ENCODE results near the gene CYS1.

The CYS1 gene

DNA sequence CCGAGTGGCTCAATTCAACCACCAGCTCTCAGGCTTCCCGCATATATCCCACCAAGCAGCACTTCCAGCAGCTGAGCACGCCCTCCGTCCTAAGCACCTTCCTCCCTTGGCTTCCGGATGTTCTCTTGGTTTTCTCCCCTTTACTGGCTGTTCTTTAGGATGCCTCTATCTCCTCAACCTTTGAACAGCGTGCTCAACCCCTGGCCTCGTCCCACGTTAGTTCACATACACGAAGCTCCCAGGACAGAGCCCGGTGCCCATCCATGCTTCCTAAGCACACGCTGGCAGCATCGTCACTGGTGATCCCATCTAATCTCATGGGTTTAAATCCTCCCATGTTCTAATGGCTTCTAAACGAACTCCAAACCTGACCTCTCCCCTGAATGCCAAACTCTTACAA lies 3.7 kb downstream of the CYS1 start:
- Histone ChIP-seq H3K9ac (ENCODE audit: insufficient read length, low read depth) (no peak overlapping the region), H3K27me3 (ENCODE audit: insufficient read depth, insufficient read length) (peaks cover 32% of the 10 kb centered on the region), H3K4me1 (ENCODE audit: insufficient read depth, insufficient read length) (peaks cover 3% of the 10 kb centered on the region), H3K36me3 (ENCODE audit: insufficient read depth, insufficient read length, low read length) (no peaks in the 10 kb centered on the region), H3K9me3 (ENCODE audit: insufficient read depth, low read length) (no peaks in the 10 kb centered on the region), H3K4me3 (ENCODE audit: insufficient read length, low read depth) (no peak overlapping the region)
- no peak for DNase-seq (ENCODE audit: low read depth, low spot score)
- TF ChIP-seq ZNF274 (IDR thresholded peaks at IDR 0.05; ENCODE audit: low read depth, low read length) (no peak), YY1 (IDR thresholded peaks at IDR 0.05; ENCODE audit: insufficient read depth, insufficient read length) (no peak), SUZ12 (IDR thresholded peaks at IDR 0.05; ENCODE audit: extremely low read depth, insufficient read depth, insufficient read length) (no peak)

DNA sequence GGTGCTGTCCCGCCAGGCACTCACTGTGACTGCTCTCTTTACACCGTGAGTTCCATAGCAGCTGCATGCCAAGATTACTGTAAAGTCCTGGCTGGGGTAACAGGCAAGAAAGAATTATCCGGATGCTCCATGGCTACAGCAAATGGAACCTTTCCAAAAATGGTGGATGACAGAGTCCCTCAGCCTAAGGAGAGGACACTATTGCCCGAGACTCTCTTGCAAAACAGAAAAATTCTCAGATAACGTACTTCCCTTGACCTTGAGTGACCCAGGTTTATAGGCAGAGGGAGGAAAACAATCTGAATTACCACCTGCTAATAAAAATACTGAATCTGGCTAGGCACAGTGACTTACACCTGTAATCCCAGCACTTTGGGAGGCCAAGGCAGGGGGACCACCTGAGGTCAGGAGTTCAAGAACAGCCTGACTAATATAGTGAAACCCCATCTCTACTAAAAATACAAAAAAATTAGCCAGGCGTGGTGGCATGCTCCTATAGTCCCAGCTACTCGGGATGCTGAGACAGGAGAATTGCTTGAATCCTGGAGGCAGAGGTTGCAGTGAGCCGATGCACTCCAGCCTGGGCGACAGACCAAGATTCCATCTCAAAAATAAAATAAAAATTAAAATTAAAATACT lies 4.5 kb downstream of the CYS1 start:
- DNase-seq (ENCODE audit: low read depth, low spot score) = no peak
- Histone ChIP-seq H3K36me3 (ENCODE audit: insufficient read depth, insufficient read length, low read length) (no peaks in the 10 kb centered on the region), H3K9ac (ENCODE audit: insufficient read length, low read depth) (no peak overlapping the region), H3K4me1 (ENCODE audit: insufficient read depth, insufficient read length) (peaks cover 3% of the 10 kb centered on the region), H3K27me3 (ENCODE audit: insufficient read depth, insufficient read length) (peaks cover 25% of the 10 kb centered on the region), H3K4me3 (ENCODE audit: insufficient read length, low read depth) (no peak overlapping the region), H3K9me3 (ENCODE audit: insufficient read depth, low read length) (no peaks in the 10 kb centered on the region)
- TF ChIP-seq SUZ12 (IDR thresholded peaks at IDR 0.05; ENCODE audit: extremely low read depth, insufficient read depth, insufficient read length) (no peak), ZNF274 (IDR thresholded peaks at IDR 0.05; ENCODE audit: low read depth, low read length) (no peak), YY1 (IDR thresholded peaks at IDR 0.05; ENCODE audit: insufficient read depth, insufficient read length) (no peak)

DNA sequence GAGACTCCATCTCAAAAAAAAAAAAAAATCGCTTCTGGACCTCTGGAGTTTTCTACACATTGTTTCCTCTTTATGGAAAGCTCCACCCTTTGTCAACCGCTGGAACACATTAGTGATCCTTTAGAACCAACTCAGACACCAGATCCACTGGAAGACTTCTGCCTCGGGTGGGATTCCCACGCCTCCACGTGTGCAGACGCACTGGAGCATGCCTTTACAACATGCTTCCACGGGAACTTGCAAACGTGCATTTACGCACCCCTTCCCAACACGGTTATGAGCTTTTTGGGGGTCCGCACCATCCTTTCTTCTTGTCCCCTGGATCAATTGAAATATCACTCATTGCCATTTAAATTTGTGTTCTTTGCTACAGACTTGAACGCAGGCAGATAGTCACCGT lies 5.1 kb downstream of the CYS1 start:
- no peak overlapping the region for H3K4me3 ChIP-seq (ENCODE audit: insufficient read length, low read depth)
- H3K27me3 ChIP-seq (ENCODE audit: insufficient read depth, insufficient read length) = peaks cover 23% of the 10 kb centered on the region
- TF ChIP-seq YY1 (IDR thresholded peaks at IDR 0.05; ENCODE audit: insufficient read depth, insufficient read length) (no peak), ZNF274 (IDR thresholded peaks at IDR 0.05; ENCODE audit: low read depth, low read length) (no peak), SUZ12 (IDR thresholded peaks at IDR 0.05; ENCODE audit: extremely low read depth, insufficient read depth, insufficient read length) (no peak)
- DNase-seq (ENCODE audit: low read depth, low spot score) = no peak
- H3K4me1 ChIP-seq (ENCODE audit: insufficient read depth, insufficient read length) = peaks cover 3% of the 10 kb centered on the region
- H3K9me3 ChIP-seq (ENCODE audit: insufficient read depth, low read length) = no peaks in the 10 kb centered on the region
- no peaks in the 10 kb centered on the region for H3K36me3 ChIP-seq (ENCODE audit: insufficient read depth, insufficient read length, low read length)
- H3K9ac ChIP-seq (ENCODE audit: insufficient read length, low read depth) = no peak overlapping the region

DNA sequence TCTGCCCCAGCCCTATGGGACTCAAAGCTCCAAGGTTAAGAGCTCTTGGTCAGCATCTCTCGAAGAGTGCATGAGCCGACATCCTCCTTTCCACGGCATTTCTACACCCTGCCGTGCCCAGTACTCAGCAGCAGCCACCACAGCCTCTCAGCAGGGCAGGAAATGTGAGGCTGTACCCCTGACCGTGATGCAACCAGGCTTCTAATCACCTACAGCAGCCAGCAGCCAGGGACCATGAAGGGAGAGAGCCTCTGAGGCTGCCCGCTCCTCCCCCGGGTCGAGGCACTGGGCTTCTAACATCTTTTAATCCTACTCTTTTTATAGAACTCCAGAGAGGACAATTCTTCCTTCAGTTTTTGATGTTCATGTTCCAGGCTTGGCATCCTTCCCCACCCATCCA lies 6.5 kb downstream of the CYS1 start:
- Histone ChIP-seq H3K27me3 (ENCODE audit: insufficient read depth, insufficient read length) (peaks cover 15% of the 10 kb centered on the region), H3K4me3 (ENCODE audit: insufficient read length, low read depth) (no peak overlapping the region), H3K9me3 (ENCODE audit: insufficient read depth, low read length) (no peaks in the 10 kb centered on the region), H3K36me3 (ENCODE audit: insufficient read depth, insufficient read length, low read length) (no peaks in the 10 kb centered on the region), H3K9ac (ENCODE audit: insufficient read length, low read depth) (no peak overlapping the region), H3K4me1 (ENCODE audit: insufficient read depth, insufficient read length) (peaks cover 3% of the 10 kb centered on the region)
- no peak for TF ChIP-seq YY1 (IDR thresholded peaks at IDR 0.05; ENCODE audit: insufficient read depth, insufficient read length)
- no peak for TF ChIP-seq ZNF274 (IDR thresholded peaks at IDR 0.05; ENCODE audit: low read depth, low read length)
- TF ChIP-seq SUZ12 (IDR thresholded peaks at IDR 0.05; ENCODE audit: extremely low read depth, insufficient read depth, insufficient read length) = no peak
- DNase-seq (ENCODE audit: low read depth, low spot score) = no peak

DNA sequence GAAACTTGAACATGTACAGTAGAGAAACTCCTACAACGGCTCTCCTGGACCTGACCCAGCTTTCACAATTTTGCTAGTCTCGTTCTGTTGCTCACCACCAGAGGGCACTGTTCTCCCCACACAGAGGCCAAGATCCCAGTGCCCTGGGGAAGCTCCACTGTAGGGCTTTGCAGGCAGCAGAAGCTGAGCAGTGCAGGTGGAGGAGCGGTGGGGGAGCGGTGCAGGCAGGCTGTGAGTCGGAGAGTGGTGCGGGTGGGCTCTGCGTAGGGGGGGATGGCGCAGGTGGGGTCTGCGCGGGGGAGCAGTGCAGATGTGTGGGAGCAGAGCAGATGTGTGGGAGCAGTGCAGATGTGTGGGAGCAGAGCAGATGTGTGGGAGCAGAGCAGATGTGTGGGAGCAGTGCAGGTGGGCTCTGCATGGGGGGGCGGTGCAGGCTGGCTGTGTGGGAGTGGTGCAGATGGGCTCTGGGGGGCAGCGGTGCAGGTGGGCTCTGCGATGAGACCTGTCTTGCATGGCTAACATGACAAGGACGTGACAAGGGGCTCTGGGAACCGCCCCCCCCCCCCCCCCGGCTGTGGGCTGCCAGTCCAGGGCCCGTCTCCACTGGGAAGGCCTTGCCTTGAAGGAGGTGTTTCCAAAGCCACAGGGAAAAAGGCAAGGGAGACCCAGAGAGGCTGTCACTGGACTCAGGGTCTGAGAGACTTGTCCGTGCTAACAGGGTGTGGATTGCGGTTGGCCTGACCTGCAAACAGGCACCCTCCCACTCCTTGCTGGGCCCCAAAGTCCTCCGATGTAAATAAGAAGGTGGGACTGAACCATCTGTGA lies 7.3 kb downstream of the CYS1 start:
- no peak for TF ChIP-seq SUZ12 (IDR thresholded peaks at IDR 0.05; ENCODE audit: extremely low read depth, insufficient read depth, insufficient read length)
- TF ChIP-seq ZNF274 (IDR thresholded peaks at IDR 0.05; ENCODE audit: low read depth, low read length) = no peak
- TF ChIP-seq YY1 (IDR thresholded peaks at IDR 0.05; ENCODE audit: insufficient read depth, insufficient read length) = no peak
- Histone ChIP-seq H3K4me1 (ENCODE audit: insufficient read depth, insufficient read length) (peaks cover 3% of the 10 kb centered on the region), H3K27me3 (ENCODE audit: insufficient read depth, insufficient read length) (peaks cover 6% of the 10 kb centered on the region), H3K36me3 (ENCODE audit: insufficient read depth, insufficient read length, low read length) (no peaks in the 10 kb centered on the region), H3K4me3 (ENCODE audit: insufficient read length, low read depth) (no peak overlapping the region), H3K9ac (ENCODE audit: insufficient read length, low read depth) (no peak overlapping the region), H3K9me3 (ENCODE audit: insufficient read depth, low read length) (no peaks in the 10 kb centered on the region)
- peak; percentile 92 for DNase-seq (ENCODE audit: low read depth, low spot score)

DNA sequence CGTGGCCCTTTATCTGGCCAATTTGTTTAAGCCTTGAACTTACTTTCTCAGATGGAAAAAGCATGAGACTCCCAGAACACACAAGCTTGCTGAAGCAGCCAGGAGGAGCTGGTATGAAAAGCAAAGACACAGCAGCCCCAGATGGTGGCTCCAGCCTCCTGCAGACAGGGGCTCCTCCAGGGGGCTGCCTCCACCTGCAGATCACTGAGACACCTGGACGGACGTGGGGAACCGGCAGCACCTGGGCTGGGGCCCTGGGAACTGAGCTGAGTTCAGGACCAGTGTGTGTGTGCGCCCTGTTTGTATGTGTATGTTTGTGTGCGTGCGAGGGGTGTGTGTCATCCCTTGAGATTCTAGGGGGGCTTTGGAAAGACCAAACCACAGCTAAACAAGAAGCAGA lies 8.6 kb downstream of the CYS1 start:
- no peak overlapping the region for H3K9ac ChIP-seq (ENCODE audit: insufficient read length, low read depth)
- H3K36me3 ChIP-seq (ENCODE audit: insufficient read depth, insufficient read length, low read length) = no peaks in the 10 kb centered on the region
- DNase-seq (ENCODE audit: low read depth, low spot score) = no peak
- H3K4me1 ChIP-seq (ENCODE audit: insufficient read depth, insufficient read length) = peaks cover 3% of the 10 kb centered on the region
- H3K27me3 ChIP-seq (ENCODE audit: insufficient read depth, insufficient read length) = peaks cover 3% of the 10 kb centered on the region
- TF ChIP-seq SUZ12 (IDR thresholded peaks at IDR 0.05; ENCODE audit: extremely low read depth, insufficient read depth, insufficient read length) = no peak
- TF ChIP-seq ZNF274 (IDR thresholded peaks at IDR 0.05; ENCODE audit: low read depth, low read length) = no peak
- TF ChIP-seq YY1 (IDR thresholded peaks at IDR 0.05; ENCODE audit: insufficient read depth, insufficient read length) = no peak
- H3K9me3 ChIP-seq (ENCODE audit: insufficient read depth, low read length) = no peaks in the 10 kb centered on the region
- H3K4me3 ChIP-seq (ENCODE audit: insufficient read length, low read depth) = no peak overlapping the region

DNA sequence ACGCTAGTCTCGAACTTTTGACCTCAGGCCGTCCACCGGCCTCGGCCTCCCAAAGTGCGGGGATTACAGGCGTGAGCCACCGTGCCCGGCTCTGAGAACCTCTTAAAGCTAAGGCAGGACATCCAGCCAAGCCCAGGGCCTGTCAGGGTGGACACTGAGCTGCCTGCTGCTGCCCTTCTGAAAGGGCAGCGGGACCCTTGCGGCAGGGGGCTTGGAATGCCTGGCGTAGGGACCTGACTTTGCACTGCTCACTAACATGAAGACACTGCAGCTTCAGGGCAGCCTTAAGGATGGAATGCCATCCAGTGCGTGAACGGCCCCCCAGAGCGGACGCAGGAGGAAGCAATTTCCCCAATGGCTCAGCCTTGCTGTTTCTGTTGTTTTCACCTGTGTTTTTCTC lies 9.0 kb downstream of the CYS1 start:
- no peaks in the 10 kb centered on the region for H3K36me3 ChIP-seq (ENCODE audit: insufficient read depth, insufficient read length, low read length)
- no peaks in the 10 kb centered on the region for H3K9me3 ChIP-seq (ENCODE audit: insufficient read depth, low read length)
- no peak overlapping the region for H3K4me3 ChIP-seq (ENCODE audit: insufficient read length, low read depth)
- TF ChIP-seq ZNF274 (IDR thresholded peaks at IDR 0.05; ENCODE audit: low read depth, low read length) (no peak), YY1 (IDR thresholded peaks at IDR 0.05; ENCODE audit: insufficient read depth, insufficient read length) (no peak), SUZ12 (IDR thresholded peaks at IDR 0.05; ENCODE audit: extremely low read depth, insufficient read depth, insufficient read length) (no peak)
- peaks cover 3% of the 10 kb centered on the region for H3K4me1 ChIP-seq (ENCODE audit: insufficient read depth, insufficient read length)
- H3K9ac ChIP-seq (ENCODE audit: insufficient read length, low read depth) = no peak overlapping the region
- DNase-seq (ENCODE audit: low read depth, low spot score) = no peak
- no peaks in the 10 kb centered on the region for H3K27me3 ChIP-seq (ENCODE audit: insufficient read depth, insufficient read length)

Measured in NT2/D1 (cell line).